ENCODE data around the gene ANKRD18A. TPM values are rescaled to one million over a fixed set of nuclear protein-coding genes. Genes with fewer than 3 reads are reported as not detected.

ANKRD18A gene
- total and polyA plus RNA-seq, 2 of the 13 experiments (the other 11 are each of a cell fraction or from before 2014, with no cell fraction given), result 5.9 to 7.6 TPM

- TF ChIP-seq, protein P1, sequence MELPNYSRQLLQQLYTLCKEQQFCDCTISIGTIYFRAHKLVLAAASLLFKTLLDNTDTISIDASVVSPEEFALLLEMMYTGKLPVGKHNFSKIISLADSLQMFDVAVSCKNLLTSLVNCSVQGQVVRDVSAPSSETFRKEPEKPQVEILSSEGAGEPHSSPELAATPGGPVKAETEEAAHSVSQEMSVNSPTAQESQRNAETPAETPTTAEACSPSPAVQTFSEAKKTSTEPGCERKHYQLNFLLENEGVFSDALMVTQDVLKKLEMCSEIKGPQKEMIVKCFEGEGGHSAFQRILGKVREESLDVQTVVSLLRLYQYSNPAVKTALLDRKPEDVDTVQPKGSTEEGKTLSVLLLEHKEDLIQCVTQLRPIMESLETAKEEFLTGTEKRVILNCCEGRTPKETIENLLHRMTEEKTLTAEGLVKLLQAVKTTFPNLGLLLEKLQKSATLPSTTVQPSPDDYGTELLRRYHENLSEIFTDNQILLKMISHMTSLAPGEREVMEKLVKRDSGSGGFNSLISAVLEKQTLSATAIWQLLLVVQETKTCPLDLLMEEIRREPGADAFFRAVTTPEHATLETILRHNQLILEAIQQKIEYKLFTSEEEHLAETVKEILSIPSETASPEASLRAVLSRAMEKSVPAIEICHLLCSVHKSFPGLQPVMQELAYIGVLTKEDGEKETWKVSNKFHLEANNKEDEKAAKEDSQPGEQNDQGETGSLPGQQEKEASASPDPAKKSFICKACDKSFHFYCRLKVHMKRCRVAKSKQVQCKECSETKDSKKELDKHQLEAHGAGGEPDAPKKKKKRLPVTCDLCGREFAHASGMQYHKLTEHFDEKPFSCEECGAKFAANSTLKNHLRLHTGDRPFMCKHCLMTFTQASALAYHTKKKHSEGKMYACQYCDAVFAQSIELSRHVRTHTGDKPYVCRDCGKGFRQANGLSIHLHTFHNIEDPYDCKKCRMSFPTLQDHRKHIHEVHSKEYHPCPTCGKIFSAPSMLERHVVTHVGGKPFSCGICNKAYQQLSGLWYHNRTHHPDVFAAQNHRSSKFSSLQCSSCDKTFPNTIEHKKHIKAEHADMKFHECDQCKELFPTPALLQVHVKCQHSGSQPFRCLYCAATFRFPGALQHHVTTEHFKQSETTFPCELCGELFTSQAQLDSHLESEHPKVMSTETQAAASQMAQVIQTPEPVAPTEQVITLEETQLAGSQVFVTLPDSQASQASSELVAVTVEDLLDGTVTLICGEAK (IDR thresholded peaks at IDR 0.05), result no peak
- TF ChIP-seq, protein P1 (CRISPR knock-in tag; IDR thresholded peaks at IDR 0.05), result no peak
- no peak for TF ChIP-seq IKZF4 (CRISPR knock-in tag; IDR thresholded peaks at IDR 0.05; ENCODE audit: borderline replicate concordance, low read depth, not compliant biosample characterization)
- TF ChIP-seq KDM2A (CRISPR knock-in tag; IDR thresholded peaks at IDR 0.05; ENCODE audit: borderline replicate concordance, low read depth), result no peak
- no peak for TF ChIP-seq ZBTB21 (CRISPR knock-in tag; IDR thresholded peaks at IDR 0.05)
- no peak for TF ChIP-seq ZNF589 (CRISPR knock-in tag; conservative IDR thresholded peaks at IDR 0.05)
- no peak for TF ChIP-seq ATAD3A (CRISPR knock-in tag; IDR thresholded peaks at IDR 0.05)
- TF ChIP-seq, protein P2, sequence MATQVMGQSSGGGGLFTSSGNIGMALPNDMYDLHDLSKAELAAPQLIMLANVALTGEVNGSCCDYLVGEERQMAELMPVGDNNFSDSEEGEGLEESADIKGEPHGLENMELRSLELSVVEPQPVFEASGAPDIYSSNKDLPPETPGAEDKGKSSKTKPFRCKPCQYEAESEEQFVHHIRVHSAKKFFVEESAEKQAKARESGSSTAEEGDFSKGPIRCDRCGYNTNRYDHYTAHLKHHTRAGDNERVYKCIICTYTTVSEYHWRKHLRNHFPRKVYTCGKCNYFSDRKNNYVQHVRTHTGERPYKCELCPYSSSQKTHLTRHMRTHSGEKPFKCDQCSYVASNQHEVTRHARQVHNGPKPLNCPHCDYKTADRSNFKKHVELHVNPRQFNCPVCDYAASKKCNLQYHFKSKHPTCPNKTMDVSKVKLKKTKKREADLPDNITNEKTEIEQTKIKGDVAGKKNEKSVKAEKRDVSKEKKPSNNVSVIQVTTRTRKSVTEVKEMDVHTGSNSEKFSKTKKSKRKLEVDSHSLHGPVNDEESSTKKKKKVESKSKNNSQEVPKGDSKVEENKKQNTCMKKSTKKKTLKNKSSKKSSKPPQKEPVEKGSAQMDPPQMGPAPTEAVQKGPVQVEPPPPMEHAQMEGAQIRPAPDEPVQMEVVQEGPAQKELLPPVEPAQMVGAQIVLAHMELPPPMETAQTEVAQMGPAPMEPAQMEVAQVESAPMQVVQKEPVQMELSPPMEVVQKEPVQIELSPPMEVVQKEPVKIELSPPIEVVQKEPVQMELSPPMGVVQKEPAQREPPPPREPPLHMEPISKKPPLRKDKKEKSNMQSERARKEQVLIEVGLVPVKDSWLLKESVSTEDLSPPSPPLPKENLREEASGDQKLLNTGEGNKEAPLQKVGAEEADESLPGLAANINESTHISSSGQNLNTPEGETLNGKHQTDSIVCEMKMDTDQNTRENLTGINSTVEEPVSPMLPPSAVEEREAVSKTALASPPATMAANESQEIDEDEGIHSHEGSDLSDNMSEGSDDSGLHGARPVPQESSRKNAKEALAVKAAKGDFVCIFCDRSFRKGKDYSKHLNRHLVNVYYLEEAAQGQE (IDR thresholded peaks at IDR 0.05; ENCODE audit: borderline replicate concordance in 1 of 2, low read depth in 1 of 2, low read length in 2 of 2), result no peak
- TF ChIP-seq TRAFD1 (CRISPR knock-in tag; IDR thresholded peaks at IDR 0.05; ENCODE audit: borderline replicate concordance), result no peak
- TF ChIP-seq USF2 (IDR thresholded peaks at IDR 0.05; ENCODE audit: low read depth, low read length), result no peak
- no peak for TF ChIP-seq USF2 (CRISPR knock-in tag; IDR thresholded peaks at IDR 0.05; ENCODE audit: borderline replicate concordance)
- TF ChIP-seq SMARCE1 (IDR thresholded peaks at IDR 0.05; ENCODE audit: borderline replicate concordance), result no peak
- peak; percentile 60 for TF ChIP-seq SOX5 (CRISPR knock-in tag; IDR thresholded peaks at IDR 0.05; ENCODE audit: borderline replicate concordance)
Measured at GRCh38 chr9:38527503-38527902, 92.9 kb downstream of the ANKRD18A start (continued).
